ENCODE data around the gene LCN1. TPM values are rescaled to one million over a fixed set of nuclear protein-coding genes. Genes with fewer than 3 reads are reported as not detected.

LCN1 gene
- polyA plus RNA-seq, 3 donors: not detected

GRCh38 chr9:135573124-135573523 lies 51.9 kb downstream of the LCN1 start:
- no peak overlapping the region for H3K4me3 ChIP-seq (replicated peaks in 1 of 3; ENCODE audit: low read depth in 2 of 3, low read length in 3 of 3)
- DNase-seq: no peak
- no peaks in the 10 kb centered on the region for H3K79me2 ChIP-seq (ENCODE audit: insufficient read depth, low read length)
- no peaks in the 10 kb centered on the region for H3K9me3 ChIP-seq (replicated peaks in 1 of 2; ENCODE audit: control insufficient read depth in 1 of 2, insufficient read depth in 1 of 2, low read length in 2 of 2)
- H4K20me1 ChIP-seq (ENCODE audit: insufficient read depth, low read length): no peaks in the 10 kb centered on the region
- no peaks in the 10 kb centered on the region for H3K36me3 Mint-ChIP-seq
- H3K27me3 ChIP-seq (ENCODE audit: control insufficient read depth in 2 of 2, insufficient read depth in 2 of 2, low read length in 2 of 2): no peaks in the 10 kb centered on the region
- H3K36me3 ChIP-seq (replicated peaks in 1 of 2; ENCODE audit: control insufficient read depth in 1 of 2, insufficient read depth in 2 of 2, low read length in 2 of 2): no peaks in the 10 kb centered on the region
- WGBS (ENCODE audit: insufficient coverage): 100% methylated on average over 1 of the region's 1 CpG
- H3K4me2 ChIP-seq (replicated peaks; ENCODE audit: extremely low read depth, low read length, poor library complexity, severe bottlenecking): no peak overlapping the region
- H2AFZ ChIP-seq (ENCODE audit: insufficient read depth, low read depth, low read length, poor library complexity, severe bottlenecking): no peak overlapping the region
- peaks cover 0 to 5% (median 3%) of the 10 kb centered on the region in 7 donors for H3K9me3 Mint-ChIP-seq
- H3K4me1 ChIP-seq (ENCODE audit: control insufficient read depth in 1 of 2, insufficient read depth in 2 of 2, low read length in 2 of 2): no peaks in the 10 kb centered on the region
- H3K4me3 Mint-ChIP-seq: no peak overlapping the region
- intact Hi-C loops (cut with micrococcal nuclease): no loop called here
- no peak for TF ChIP-seq CTCF (IDR thresholded peaks at IDR 0.05)
- no peak overlapping the region for H3K9ac ChIP-seq (ENCODE audit: insufficient read depth, low read length, poor library complexity, severe bottlenecking)
- no peak overlapping the region for H3K27ac ChIP-seq (ENCODE audit: low read depth in 1 of 2, low read length in 2 of 2)
- H3K27me3 Mint-ChIP-seq (ENCODE audit: low read depth in 3 of 3): peaks cover 0 to 2% (median 2%) of the 10 kb centered on the region in 3 donors
- no peaks in the 10 kb centered on the region for H3K4me1 Mint-ChIP-seq
- no peak overlapping the region for H3K27ac Mint-ChIP-seq

DNA sequence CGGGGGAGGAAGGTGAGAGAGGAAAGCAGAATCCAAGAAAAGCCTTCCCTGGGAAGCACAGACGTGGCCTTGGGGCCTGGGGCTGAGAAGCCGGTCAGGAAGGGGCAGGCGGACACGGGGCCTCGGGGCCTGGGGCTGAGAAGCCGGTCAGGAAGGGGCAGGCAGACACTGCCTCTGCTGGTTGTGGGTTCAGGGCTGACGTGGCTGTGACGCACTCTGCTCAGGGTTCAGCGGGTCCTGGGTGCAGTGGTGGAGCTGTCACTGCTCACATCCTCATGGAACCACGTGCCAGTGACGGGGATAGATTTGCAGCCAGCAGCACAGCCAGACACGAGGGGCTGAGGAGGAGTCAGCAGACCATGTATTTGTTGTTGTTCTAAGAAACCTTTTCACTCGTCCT lies 53.1 kb downstream of the LCN1 start:
- no peaks in the 10 kb centered on the region for H3K36me3 Mint-ChIP-seq
- DNase-seq: no peak

More for the DNA sequence above, 53.1 kb downstream of the LCN1 start:
- Mint-ChIP-seq H3K9me3 (peaks cover 0 to 3% (median 0%) of the 10 kb centered on the region in 7 donors), H3K4me3 (no peak overlapping the region), H3K27me3 (ENCODE audit: low read depth in 3 of 3) (peaks cover 0 to 2% (median 0%) of the 10 kb centered on the region in 3 donors), H3K4me1 (no peaks in the 10 kb centered on the region), H3K27ac (no peak overlapping the region)
- Histone ChIP-seq H3K27ac (ENCODE audit: low read depth in 1 of 2, low read length in 2 of 2) (no peak overlapping the region), H2AFZ (ENCODE audit: insufficient read depth, low read depth, low read length, poor library complexity, severe bottlenecking) (no peak overlapping the region), H3K4me2 (replicated peaks; ENCODE audit: extremely low read depth, low read length, poor library complexity, severe bottlenecking) (no peak overlapping the region), H3K9ac (ENCODE audit: insufficient read depth, low read length, poor library complexity, severe bottlenecking) (no peak overlapping the region), H3K27me3 (ENCODE audit: control insufficient read depth in 2 of 2, insufficient read depth in 2 of 2, low read length in 2 of 2) (no peaks in the 10 kb centered on the region), H3K4me3 (replicated peaks in 1 of 3; ENCODE audit: low read depth in 2 of 3, low read length in 3 of 3) (no peak overlapping the region), H3K9me3 (replicated peaks in 1 of 2; ENCODE audit: control insufficient read depth in 1 of 2, insufficient read depth in 1 of 2, low read length in 2 of 2) (no peaks in the 10 kb centered on the region), H3K79me2 (ENCODE audit: insufficient read depth, low read length) (no peaks in the 10 kb centered on the region), H3K4me1 (ENCODE audit: control insufficient read depth in 1 of 2, insufficient read depth in 2 of 2, low read length in 2 of 2) (no peaks in the 10 kb centered on the region), H3K36me3 (replicated peaks in 1 of 2; ENCODE audit: control insufficient read depth in 1 of 2, insufficient read depth in 2 of 2, low read length in 2 of 2) (no peaks in the 10 kb centered on the region), H4K20me1 (ENCODE audit: insufficient read depth, low read length) (no peaks in the 10 kb centered on the region)
- TF ChIP-seq CTCF (IDR thresholded peaks at IDR 0.05): no peak
- WGBS (ENCODE audit: insufficient coverage): 93% methylated on average over 12 of the region's 14 CpGs
- intact Hi-C loops (cut with micrococcal nuclease): no loop called here

Data from CD14-positive monocyte (primary cell).